ENCODE measurements around the gene RELL2.

- no peak for TF ChIP-seq EZH2 (optimal IDR thresholded peaks at IDR 0.05; ENCODE audit: low read depth, low read length)
- TF ChIP-seq CTCF (IDR thresholded peaks at IDR 0.05; ENCODE audit: low read length), result no peak
These were observed 46.9 kb downstream of the RELL2 start for GRCh38 chr5:141683596-141684141.

Measured in MM.1S (cell line).